CD4-positive, alpha-beta T cell treated with Interleukin-4 for 4 hours (primary cell): ENCODE measurements around the gene OTOP1.
"Not testable (repeated sequence)": the region's sequence is repeated elsewhere in the genome, so short reads cannot be mapped to it uniquely, and the experiment has no call there.

Experiments used
- DNase-seq: peaks from one replicate; pipeline ENCODE4 v3.0.0-alpha.2; 2020

Gene OTOP1

DNA sequence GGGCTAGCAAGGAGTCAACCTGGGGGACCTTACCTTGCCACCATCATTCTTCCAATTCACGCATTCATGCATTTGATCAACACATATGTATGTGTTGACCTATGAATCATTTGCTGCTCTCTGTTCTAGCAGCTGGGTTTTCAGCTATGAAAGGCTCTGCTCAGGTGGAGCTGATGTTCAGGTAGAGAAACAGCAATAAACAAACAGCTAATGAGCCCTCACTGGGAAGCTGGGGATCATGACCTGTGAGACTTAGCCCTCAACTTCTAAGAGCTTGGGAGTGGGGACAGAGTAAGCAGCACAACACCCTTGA lies 1.6 kb upstream of the OTOP1 start:
- DNase-seq = no peak

DNA sequence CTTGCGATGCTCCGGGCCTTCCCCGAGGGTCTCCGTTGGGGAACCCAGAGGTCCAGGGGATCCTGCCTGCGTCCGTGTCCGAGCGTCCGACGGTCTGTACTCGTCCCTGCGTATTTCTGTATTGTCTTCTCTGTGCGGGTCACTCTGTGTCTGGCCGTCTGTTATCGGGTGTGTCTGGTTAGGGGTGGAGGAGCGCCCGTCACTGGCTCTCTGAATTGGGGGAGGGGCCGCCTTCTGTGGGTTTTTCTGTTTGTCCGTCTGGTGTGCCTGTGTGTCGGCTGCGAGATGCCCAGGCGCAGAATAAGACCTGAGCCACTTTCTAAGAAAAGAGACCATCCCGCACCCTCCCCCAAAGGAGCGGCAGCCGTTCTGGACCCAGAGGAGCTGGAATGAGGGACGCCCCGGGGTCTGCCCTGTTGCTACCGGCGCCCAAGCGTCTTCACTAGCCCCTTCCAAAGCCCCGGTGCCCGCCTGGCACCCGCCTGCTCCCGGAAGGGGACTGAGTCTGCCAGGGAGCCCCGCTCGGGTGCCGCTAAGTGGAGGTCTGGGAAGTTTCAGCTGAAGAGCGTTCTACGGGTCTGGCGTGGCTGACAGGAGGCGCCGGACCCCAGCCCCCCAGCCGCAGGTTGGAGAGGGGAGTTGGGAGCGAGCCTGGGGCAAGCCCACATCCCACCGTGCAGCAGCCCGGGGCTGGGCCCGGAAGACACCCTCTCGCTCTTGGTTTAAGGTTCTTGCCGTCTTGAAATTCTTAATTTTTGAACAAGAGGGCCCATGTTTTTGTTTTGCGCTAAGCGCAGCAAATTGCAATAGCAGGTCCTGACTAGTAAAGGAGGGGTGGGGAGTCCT lies 1.0 kb upstream of the OTOP1 start:
- no peak for DNase-seq

DNA sequence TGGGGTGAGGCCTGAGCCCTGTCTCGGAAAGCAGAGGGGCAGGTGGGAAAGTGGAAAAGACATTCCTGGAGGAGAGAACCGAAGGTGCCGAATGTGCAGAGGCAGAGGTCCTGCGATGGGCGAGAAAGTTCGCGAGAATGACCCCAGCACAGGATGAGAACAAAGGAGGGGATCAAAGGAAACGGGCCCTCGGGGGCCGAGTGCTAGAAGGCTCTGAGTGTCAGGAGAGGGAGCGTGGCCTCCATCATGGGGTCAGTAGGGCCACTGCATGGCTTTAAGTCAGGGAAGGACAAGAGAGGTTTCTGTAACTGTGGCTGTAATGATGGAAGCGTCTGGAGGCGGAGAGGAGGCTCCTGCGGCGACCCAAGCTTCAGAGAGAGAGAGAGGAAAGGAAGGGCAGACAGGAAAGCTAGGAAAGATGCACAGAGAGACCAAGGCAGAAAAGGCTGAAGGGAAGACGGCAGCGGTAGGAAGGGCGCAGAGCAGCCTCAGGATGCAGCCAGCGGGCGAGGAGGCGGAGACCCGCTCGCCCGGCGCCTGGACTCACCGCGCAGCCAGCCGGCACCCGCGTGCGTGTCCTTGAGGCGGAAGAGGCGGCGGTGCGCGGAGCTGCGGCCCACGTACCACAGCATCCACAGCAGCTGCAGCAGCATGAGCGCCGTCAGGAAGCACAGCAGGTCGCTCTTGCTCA lies 669 bp downstream of the OTOP1 start:
- DNase-seq = no peak

DNA sequence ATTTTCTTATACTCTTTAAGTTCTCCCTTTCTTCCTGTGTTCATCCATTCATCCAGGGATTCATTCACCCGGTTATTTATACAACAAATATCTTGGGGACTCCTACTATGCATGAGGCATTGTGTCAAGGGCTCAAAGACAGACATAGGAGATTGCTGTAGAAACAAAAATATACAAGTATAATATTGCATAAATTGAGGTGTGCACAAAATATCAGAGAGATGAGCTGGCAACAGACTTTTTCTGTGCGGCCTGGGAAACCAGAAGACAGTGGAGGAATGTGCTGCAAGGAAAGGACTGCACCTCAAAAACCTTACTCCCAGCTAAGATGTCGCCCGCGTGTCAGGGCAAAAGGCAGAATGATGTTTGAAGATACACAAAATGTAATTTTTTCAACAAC lies 9.6 kb downstream of the OTOP1 start:
- no peak for DNase-seq

DNA sequence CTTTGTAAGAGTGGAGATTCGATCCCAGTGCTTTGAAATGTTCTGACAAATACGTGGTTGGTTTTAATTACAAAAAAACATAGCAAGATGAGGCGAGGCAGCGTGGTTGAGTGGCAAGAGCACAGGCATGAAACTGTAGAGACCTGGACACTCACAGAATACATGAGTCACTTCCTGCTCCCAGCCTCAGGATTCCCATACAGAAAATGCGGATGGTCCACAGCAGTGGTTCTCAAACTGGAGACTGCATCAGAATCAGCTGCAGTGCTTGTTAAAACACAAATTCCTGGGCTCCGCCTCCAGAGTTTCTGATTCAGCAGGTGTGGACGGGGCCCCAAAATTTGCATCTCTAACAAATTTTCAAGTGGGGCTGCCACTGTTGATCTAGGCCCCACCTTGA lies 10.1 kb downstream of the OTOP1 start:
- no peak for DNase-seq

GRCh38 chr4:4213674-4214073 lies 13.1 kb downstream of the OTOP1 start:
- not testable (repeated sequence) for DNase-seq

- no peak for DNase-seq
Observed at GRCh38 chr4:4206204-4206603, 20.5 kb downstream of the OTOP1 start.

DNA sequence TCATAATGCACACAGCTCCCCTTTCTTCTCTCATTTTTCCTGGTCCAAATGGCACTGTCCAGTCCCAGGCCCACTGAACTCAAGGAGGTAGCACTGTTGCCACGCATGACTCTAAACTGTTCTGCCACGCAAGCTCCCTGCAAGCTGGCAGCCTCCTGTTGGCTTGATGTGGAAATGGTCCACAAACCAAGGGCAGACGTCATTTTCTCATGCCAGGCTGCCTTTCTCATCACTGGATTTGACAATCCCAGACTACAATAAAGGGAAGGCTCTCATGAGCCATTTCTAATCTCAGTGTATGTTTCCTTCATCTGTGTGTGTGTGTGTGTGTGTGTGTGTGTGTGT lies 22.4 kb downstream of the OTOP1 start:
- no peak for DNase-seq

GRCh38 chr4:4203688-4204400 lies 22.9 kb downstream of the OTOP1 start:
- DNase-seq = no peak

DNA sequence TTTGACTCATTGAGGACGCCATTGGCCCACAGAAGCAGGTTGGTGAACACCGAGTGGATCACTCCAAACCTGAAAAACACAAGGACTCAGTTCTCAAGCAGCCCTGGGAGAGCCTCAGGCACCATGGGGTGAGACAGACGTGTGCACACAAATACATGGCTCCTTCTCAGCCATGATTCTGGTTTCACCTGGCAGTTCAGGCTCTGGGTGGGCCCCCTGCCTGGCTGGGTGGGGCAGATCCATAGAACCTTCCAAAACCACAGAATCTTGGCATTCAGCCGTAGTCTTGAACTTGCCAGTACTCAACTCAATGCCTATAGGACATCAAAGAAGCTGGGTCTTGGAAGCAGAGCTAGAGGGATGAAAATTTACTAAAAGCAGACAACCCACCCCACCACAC lies 24.2 kb downstream of the OTOP1 start:
- DNase-seq = no peak

GRCh38 chr4:4200624-4201023 lies 26.1 kb downstream of the OTOP1 start:
- DNase-seq = no peak

DNA sequence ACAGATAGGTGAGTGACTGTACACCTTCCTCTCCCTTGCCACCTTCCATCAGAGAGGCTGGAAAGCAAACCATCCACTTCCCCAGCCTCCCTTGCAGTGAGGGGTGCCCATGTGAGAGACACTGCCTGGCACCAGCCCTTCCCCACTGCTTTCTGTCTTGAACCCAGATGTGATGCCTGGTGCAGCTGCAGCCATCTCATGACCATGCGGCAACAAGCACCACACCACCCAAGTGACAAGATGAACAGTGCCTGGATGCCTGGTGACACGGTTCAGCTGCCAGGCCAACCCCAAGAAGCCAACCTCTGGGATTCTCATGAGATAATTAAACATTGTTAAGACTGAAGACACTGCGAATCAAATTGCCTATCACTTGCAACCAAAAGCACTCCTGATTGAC lies 31.4 kb downstream of the OTOP1 start:
- no peak for DNase-seq

DNA sequence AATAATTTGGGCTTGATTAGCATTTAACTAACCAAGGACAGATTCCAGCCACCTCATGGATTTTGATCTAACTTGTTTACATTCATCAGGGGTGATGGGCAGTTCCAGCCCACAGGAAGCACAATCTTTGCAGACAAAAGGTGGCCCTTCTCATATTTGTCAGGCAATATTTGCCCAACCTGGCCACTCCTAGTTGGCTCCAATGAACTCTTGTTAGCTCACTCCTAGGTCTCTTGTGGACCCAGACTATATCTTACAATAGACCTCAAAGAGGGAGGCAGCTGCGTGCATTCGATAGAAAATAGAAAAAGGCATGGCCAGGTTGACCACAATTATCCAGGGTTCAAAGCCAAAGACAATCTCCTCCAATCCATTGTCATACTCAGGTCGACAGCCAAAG lies 38.2 kb downstream of the OTOP1 start:
- DNase-seq = not testable (repeated sequence)

DNA sequence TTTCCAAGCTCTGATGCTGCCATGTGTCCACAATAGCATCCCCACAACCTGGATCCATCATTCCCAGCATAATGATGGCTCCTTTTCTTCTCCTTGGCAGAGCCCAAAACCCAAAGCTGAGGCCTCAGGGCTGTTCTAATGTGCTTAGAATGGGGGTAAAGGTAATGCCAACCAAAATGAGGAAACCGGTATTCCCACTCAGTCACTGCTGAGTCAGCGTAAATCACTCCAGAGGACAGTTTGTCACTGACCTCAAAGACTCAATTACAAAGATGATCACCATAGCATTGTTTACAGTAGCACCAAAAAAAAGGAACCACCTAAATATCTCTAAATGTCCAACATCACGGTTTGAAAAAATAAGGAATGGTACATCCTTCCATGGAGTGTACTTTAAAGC lies 41.2 kb downstream of the OTOP1 start:
- no peak for DNase-seq

- DNase-seq = no peak
Observed at GRCh38 chr4:4182835-4183568, 43.7 kb downstream of the OTOP1 start.

- DNase-seq = no peak
Observed at GRCh38 chr4:4170596-4171150, 56.1 kb downstream of the OTOP1 start.

DNA sequence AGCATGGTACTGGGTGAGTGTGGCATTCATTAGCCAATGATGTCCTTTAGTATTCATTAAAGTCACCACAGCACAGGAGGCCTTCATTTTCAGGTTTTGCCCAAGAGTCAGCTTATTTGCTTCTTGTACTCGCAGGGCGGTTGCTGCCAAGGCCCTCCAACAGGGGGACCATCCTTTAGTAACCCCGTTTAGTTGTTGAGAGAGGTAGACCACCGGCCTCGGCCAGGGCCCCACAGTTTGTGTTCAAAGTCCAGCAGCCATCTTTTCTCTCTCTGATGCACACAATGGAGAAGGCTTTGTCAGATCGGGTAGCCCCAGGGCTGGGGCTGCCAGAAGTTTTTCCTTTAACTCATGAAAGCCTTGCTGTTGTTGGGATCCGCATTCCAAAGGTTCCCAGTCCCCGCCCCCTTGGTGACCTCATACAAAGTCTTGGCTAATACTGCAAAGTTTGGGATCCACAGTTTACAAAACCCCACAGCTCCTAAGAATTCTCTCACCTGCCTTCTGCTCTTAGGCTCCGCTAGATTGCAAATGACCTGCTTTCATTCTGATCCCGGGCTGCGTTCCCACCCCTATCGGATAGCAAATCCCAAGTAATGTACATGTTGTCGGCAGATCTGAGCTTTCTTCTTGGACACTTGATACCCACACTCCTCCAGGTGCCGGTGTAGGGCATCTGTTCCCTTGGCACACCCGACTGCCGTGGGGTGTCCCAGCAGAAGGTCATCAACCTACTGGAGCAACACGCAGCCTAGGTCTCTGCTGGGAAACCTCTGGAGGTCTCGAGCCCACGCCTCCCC lies 58.5 kb downstream of the OTOP1 start:
- not testable (repeated sequence) for DNase-seq

GRCh38 chr4:4166986-4167385 lies 59.7 kb downstream of the OTOP1 start:
- DNase-seq = not testable (repeated sequence)

- DNase-seq = not testable (repeated sequence)
Observed at GRCh38 chr4:4165701-4166392, 60.9 kb downstream of the OTOP1 start.

DNA sequence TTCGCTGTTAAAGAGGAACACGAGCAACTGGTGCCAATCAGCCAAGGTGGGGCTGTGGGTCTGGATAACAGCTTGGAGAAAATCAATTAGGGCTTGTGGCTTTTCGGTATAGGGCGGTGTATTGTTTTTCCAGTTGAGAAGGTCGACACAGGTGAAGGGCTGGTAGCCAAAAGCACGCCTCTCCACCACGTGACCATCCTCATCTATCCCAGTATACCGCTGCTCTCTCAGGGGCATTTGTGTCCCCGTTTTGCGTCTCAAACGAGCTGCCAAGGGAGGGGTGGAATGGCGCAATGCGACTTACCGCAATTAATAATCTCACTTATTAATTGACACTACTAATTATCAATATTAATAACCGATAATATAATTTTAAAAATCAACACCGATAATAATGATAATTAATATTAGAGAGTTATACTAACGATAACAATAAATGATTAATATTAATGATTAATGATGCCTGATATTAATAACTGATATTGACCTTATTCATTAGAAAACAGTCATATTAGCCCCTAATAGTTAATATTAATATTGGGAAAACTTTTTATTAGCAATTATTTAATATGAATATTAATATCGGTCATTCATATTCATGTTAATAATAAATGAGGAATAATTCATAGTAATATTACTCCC lies 62.1 kb downstream of the OTOP1 start:
- not testable (repeated sequence) for DNase-seq

GRCh38 chr4:4162186-4162585 lies 64.5 kb downstream of the OTOP1 start:
- DNase-seq = not testable (repeated sequence)
